GM18519 (cell line): ENCODE results near the gene ARHGEF25.
A peak's percentile ranks its signal among the peaks of the same experiment; 100 is the strongest.
"Not testable (repeated sequence)": the region's sequence is repeated elsewhere in the genome, so short reads cannot be mapped to it uniquely, and the experiment has no call there.

Source experiments
- ATAC-seq: cut with Tn5 transposase; IDR thresholded peaks from one replicate; pipeline ENCODE4 v1.9.1; 2021; ENCODE audit warnings: mild to moderate bottlenecking, moderate library complexity; ENCODE audit not compliant: unreplicated experiment, low FRiP score

ARHGEF25 gene

DNA sequence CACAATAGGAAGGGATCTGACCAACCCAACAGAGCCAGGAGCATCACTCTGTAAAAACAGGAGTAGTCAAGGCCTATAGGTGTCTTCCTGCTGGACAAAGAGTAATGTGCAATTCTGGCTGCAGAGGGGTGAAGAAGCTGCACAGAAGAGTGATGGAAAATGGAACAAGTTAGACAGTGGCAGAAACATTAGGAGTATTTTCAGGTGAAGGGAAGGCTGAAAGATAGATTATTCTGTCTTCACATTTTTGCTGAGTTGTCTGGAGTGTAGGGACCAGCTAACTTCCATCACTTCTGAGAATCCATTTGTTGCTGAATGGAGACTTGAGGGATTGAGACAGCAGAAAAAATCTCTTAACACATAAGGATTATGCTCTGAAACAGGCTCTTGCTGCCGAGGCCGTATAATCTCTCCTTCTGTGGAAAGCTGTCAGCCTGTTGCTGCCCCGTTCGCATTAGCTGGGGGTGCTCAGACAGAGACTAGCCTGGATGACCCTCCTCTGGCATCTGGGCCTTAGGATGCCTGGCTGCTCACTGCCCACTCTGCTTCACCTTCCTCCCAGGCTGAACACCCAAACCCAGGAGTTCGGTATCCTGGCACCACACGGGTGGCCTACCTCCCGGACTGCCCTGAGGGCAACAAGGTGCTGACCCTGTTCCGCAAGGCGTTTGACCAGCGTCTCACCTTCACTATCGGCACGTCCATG lies 3.1 kb upstream of the ARHGEF25 start:
- no peak for ATAC-seq

DNA sequence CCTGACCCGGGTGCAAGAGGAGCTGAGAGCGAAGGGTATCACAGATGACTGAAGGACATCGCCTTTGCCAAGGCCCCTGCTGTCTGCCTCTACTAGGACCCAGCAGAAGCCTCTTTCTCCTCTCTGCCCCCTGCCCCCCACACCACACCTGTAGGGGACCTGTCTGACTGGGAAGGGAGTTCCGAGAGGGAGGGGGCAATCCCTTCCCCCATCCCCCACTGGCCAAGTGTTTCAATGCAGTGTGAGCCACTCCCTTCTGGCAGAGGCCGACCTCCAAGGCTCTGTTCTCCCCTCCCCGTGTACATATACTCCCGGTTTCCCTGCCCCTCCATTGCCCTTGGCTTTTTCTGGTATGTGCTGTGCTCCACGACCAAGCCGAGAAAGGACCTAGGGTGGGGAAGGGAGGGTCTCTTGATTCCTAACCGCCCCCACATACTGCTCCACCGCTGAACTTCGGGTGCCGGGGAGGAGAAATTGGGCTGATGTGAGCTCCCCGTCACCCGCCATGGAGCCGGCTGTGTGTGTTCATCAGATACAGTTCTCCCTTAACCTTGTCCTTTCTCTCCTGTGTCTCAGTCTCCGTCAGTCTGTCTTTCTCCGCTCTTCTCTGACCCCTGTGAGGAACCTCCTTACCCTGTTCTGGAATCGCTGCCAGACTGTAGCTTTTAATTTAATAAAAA lies 2.0 kb upstream of the ARHGEF25 start:
- no peak for ATAC-seq

DNA sequence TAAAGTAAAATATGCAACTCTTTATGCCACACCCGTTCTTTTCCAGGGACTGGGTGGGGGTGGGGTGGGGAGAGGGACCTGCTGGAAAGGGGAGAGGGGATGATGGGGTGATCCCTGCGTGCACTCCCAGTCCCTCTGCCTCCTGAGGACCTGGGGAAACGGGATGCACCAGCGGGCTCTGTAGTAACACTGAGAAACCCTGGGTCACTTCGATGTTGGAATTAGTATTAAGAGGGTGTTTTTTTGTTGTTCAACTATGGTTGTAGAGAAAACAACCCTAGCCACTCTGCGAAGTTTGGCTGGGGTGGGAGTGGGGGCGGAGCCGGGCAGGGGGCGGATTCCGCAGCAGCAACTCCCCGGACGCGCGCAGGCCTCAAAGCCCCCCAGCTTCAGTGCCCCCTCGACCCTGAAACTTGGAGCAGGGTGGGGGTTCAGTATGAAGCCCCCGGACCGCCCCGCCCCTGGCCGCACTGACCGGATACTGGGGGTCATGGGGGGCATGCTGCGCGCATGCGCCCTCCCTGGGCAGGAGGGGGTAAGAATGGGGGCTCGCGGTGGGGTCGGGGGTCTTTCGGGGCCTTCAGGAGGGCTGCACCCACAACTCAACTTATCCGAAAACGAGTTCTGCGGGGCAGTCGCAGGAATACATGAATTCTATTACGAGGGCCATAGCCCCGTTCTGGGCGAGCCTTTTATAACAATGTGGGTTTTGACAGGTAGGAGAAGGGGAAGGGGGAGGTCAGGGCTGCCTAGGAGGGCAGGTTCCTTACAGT lies 1.3 kb upstream of the ARHGEF25 start:
- ATAC-seq, result no peak

- ATAC-seq, result no peak
Measured at GRCh38 chr12:57610554-57611107, 604 bp upstream of the ARHGEF25 start.

GRCh38 chr12:57611827-57612710 lies 834 bp downstream of the ARHGEF25 start:
- ATAC-seq, result no peak

DNA sequence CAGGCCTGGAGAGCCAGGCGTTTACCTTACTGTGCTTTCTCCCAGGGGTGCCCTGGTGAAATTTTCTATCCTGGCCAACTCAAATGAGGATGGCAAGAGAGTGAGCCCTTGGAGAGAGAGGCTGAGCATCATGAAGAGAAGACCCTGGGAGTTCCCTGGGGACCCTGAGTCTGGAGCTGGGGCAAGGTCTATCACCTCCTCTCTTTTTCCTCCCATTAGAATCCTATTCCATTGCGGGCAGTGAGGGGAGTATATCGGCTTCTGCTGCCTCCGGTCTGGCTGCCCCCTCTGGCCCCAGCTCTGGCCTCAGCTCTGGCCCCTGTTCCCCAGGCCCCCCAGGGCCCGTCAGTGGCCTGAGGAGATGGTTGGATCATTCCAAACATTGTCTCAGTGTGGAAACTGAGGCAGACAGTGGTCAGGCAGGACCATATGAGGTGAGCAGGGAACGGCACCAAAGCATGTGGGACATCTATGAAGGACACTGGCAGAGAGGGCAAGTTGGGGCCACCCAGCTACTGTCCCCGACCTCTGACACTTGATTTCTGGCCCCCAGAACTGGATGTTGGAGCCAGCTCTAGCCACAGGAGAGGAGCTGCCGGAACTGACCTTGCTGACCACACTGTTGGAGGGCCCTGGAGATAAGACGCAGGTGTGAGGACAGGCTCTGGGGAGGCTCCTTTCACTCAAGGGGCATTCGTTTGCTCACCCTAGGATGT lies 1.6 kb downstream of the ARHGEF25 start:
- no peak for ATAC-seq

GRCh38 chr12:57613427-57614109 lies 2.3 kb downstream of the ARHGEF25 start:
- ATAC-seq, result no peak

- peak; percentile 41 for ATAC-seq
Measured at GRCh38 chr12:57614178-57614947, 3.1 kb downstream of the ARHGEF25 start.

- ATAC-seq, result no peak
Measured at GRCh38 chr12:57614948-57615500, 3.8 kb downstream of the ARHGEF25 start.

DNA sequence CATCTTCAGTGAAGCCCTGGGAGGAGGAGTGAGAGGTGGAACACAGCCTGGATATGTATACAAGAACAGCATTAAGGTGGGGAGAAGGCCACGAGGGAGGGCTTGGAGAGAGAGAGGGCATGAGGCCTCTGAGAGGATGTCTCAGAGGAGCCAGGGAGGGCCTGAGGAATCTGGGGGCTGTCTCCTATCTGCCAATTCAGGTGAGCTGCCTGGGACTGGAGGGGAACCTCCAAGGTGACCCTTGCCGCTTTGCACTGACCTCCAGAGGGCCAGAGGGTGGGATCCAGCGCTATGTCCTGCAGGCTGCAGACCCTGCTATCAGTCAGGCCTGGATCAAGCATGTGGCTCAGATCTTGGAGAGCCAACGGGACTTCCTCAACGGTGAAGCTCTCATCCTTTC lies 4.4 kb downstream of the ARHGEF25 start:
- no peak for ATAC-seq

DNA sequence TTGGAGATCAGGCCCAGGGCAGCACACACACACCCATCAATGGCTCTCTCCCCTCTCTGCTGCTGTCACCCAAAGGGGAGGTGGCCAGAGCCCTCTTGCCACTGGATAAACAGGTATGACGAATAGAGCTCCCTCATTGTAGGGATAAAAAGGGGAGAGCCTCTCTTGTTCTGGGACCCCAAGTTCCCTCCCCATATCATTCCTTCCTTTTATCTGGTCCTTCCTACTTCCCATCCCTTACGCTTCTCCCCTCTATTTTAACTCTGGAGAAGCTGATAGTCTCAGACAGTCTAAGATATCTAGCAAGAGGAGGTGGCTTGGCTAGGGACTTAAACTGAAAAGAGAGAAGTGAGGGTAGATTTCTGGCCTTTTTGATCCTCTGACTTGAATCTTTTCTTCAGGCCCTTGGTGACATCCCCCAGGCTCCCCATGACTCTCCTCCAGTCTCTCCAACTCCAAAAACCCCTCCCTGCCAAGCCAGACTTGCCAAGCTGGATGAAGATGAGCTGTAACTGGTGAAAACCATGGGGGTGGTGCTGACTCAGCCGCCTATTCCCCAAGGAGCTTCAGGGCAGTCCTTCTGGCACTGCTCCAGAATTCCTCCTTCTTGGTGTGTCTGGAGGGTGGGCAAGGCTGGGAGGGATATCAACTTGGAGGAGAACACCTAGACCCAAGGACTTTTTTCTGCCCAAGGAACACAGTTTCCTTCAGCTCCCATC lies 5.3 kb downstream of the ARHGEF25 start:
- no peak for ATAC-seq

DNA sequence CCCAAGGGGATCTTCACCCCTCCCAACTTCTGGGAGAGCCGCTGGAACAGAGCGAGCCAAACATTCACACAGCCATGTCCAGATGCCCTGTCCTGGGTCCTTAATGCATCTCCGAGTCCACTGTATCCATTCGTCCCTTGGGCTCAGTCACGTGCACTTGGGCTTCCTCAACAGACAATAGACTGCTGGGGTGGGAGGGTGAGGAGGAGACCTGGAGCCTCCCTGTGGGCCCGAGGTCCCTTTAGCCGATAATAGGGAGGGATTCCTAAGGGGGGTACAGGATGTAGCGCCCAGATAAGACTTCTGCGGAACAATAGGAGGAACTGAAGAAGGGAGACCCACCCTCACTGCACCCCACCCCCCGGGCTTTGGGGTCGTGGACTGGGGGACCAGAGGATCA lies 6.7 kb downstream of the ARHGEF25 start:
- no peak for ATAC-seq

DNA sequence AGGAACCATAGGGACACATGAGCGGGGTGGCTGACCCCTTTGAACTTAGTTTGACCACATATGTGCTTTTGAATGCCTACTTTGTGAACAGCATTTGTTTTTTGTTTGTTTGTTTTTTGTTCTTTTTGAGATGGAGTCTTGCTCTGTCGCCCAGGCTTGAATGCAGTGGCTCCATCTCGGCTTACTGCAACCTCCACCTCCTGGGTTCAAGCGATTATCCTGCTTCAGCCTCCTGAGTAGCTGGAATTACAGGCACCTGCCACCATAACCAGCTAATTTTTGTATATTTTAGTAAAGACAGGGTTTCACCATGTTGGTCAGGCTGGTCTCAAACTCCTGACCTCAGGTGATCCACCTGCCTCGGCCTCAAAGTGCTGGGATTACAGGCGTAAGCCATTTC lies 7.2 kb downstream of the ARHGEF25 start:
- ATAC-seq, result not testable (repeated sequence)

DNA sequence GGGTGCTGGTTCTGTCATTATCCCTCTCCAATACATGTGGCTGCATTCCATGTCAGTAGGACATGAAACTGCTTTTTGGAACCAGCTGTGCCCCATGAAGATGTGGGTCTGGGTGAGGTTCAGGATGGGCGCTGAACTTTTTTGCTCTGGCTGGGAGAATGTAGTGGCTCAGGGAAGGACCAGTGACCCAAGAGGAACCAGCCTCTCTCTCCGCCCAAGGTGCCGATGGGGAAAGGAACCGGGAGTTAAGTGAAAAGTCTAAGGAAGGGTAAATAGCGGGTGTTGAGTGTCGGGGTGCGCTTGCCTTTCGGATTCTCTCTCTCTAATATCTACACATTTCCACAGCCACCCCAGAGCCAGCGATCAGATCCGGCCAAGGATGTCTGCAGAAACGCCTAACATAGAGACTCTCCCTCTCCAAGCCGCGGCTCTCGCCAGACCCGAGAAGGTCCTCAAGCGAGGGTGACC lies 7.8 kb downstream of the ARHGEF25 start:
- no peak for ATAC-seq

GRCh38 chr12:57619434-57620244 lies 8.4 kb downstream of the ARHGEF25 start:
- no peak for ATAC-seq

- no peak for ATAC-seq
Measured at GRCh38 chr12:57620245-57620935, 9.2 kb downstream of the ARHGEF25 start.
